ENCODE data around the gene ATP6V1E1. TPM values are rescaled to one million over a fixed set of nuclear protein-coding genes. Genes with fewer than 3 reads are reported as not detected.

Gene ATP6V1E1
- polyA plus RNA-seq (2013, experiment 1 of 2), result 206 TPM
- polyA plus RNA-seq (2013, experiment 2 of 2), result 208 TPM

- DNase-seq, result peak; percentile 98
- Histone ChIP-seq H3K9me3 (ENCODE audit: control insufficient read depth, low read length) (no peaks in the 10 kb centered on the region), H3K27me3 (ENCODE audit: control insufficient read depth in 1 of 2, insufficient read depth in 1 of 2, low read length in 2 of 2) (no peaks in the 10 kb centered on the region), H3K79me1 (replicated peaks; ENCODE audit: low read length, poor library complexity, severe bottlenecking) (peaks cover 5% of the 10 kb centered on the region), H2AK5ac (ENCODE audit: low read length, severe bottlenecking) (peak within 1 kb of the TSS; percentile 70), H3K4me1 (ENCODE audit: control insufficient read depth, insufficient read depth, low read depth, low read length) (peaks cover 10% of the 10 kb centered on the region), H3K36me3 (ENCODE audit: control insufficient read depth in 1 of 2, insufficient read depth in 2 of 2, low read depth in 1 of 2, low read length in 2 of 2) (peaks cover 7 to 20% of the 10 kb centered on the region in 2 experiments), H3K18ac (ENCODE audit: low read depth in 1 of 2, low read length in 2 of 2) (peak within 1 kb of the TSS; percentile 91 to 98), H3K4me3 (ENCODE audit: insufficient read depth in 1 of 2, low read depth in 1 of 2, low read length in 2 of 2) (peak within 1 kb of the TSS; percentile 99 to 100), H2BK120ac (ENCODE audit: low read depth, low read length) (peak within 1 kb of the TSS; percentile 49), H3K9ac (ENCODE audit: low read length) (peak within 1 kb of the TSS; percentile 100), H3K27ac (ENCODE audit: low read length, poor library complexity, severe bottlenecking) (peak within 1 kb of the TSS; percentile 91), H3K14ac (ENCODE audit: low read length in 2 of 2) (peak within 1 kb of the TSS in 1 of 2 experiments; percentile 99), H2BK12ac (ENCODE audit: low read length in 2 of 2) (peak within 1 kb of the TSS in 1 of 2 experiments; percentile 34), H4K8ac (ENCODE audit: low read length) (peak within 1 kb of the TSS; percentile 100), H2BK5ac (ENCODE audit: low read depth, low read length, poor library complexity, severe bottlenecking) (peak within 1 kb of the TSS; percentile 95), H2BK15ac (ENCODE audit: low read depth, poor library complexity, severe bottlenecking) (no peak within 1 kb of the TSS), H3K4me2 (ENCODE audit: low read length, poor library complexity, severe bottlenecking) (peak within 1 kb of the TSS; percentile 85), H2AFZ (ENCODE audit: low read depth, low read length) (no peak within 1 kb of the TSS), H3K23ac (ENCODE audit: low read length in 2 of 2) (peak within 1 kb of the TSS in 1 of 2 experiments; percentile 99), H4K91ac (ENCODE audit: low read length) (peak within 1 kb of the TSS; percentile 96), H3K4ac (ENCODE audit: low read depth in 1 of 2, low read length in 2 of 2) (peak within 1 kb of the TSS; percentile 84 to 97)
- WGBS, result 0% methylated on average over 44 of the region's 45 CpGs
Measured at GRCh38 chr22:17628406-17629172, at the start of gene ATP6V1E1. ATP6V1E1 (minus strand) TSS chr22:17628749; CDS start chr22:17628635, 114 bp downstream.

- Histone ChIP-seq H3K14ac (ENCODE audit: low read length in 2 of 2) (no peak overlapping the region), H3K4ac (ENCODE audit: low read depth in 1 of 2, low read length in 2 of 2) (no peak overlapping the region), H2BK15ac (ENCODE audit: low read depth, poor library complexity, severe bottlenecking) (no peak overlapping the region), H2BK5ac (ENCODE audit: low read depth, low read length, poor library complexity, severe bottlenecking) (no peak overlapping the region), H3K4me1 (ENCODE audit: control insufficient read depth, insufficient read depth, low read depth, low read length) (peaks cover 1% of the 10 kb centered on the region), H3K79me1 (replicated peaks; ENCODE audit: low read length, poor library complexity, severe bottlenecking) (peaks cover 21% of the 10 kb centered on the region), H2AK5ac (ENCODE audit: low read length, severe bottlenecking) (no peak overlapping the region), H3K27ac (ENCODE audit: low read length, poor library complexity, severe bottlenecking) (no peak overlapping the region), H4K8ac (ENCODE audit: low read length) (no peak overlapping the region), H3K27me3 (ENCODE audit: control insufficient read depth in 1 of 2, insufficient read depth in 1 of 2, low read length in 2 of 2) (no peaks in the 10 kb centered on the region), H3K36me3 (ENCODE audit: control insufficient read depth in 1 of 2, insufficient read depth in 2 of 2, low read depth in 1 of 2, low read length in 2 of 2) (peaks cover 4 to 5% of the 10 kb centered on the region in 2 experiments), H2BK120ac (ENCODE audit: low read depth, low read length) (no peak overlapping the region), H3K4me2 (ENCODE audit: low read length, poor library complexity, severe bottlenecking) (no peak overlapping the region), H3K18ac (ENCODE audit: low read depth in 1 of 2, low read length in 2 of 2) (no peak overlapping the region), H3K4me3 (ENCODE audit: insufficient read depth in 1 of 2, low read depth in 1 of 2, low read length in 2 of 2) (no peak overlapping the region), H4K91ac (ENCODE audit: low read length) (no peak overlapping the region), H2BK12ac (ENCODE audit: low read length in 2 of 2) (no peak overlapping the region), H3K9ac (ENCODE audit: low read length) (no peak overlapping the region), H3K23ac (ENCODE audit: low read length in 2 of 2) (no peak overlapping the region), H2AFZ (ENCODE audit: low read depth, low read length) (no peak overlapping the region), H3K9me3 (ENCODE audit: control insufficient read depth, low read length) (no peaks in the 10 kb centered on the region)
- DNase-seq, result no peak
- 100% methylated on average over 1 of the region's 1 CpG for WGBS
Measured at GRCh38 chr22:17675584-17675983, 47.0 kb upstream of the ATP6V1E1 start.

GRCh38 chr22:17674152-17674551 lies 45.6 kb upstream of the ATP6V1E1 start:
- no peak for DNase-seq
- H3K14ac ChIP-seq (ENCODE audit: low read length in 2 of 2), result no peak overlapping the region
- no peak overlapping the region for H3K4me3 ChIP-seq (ENCODE audit: insufficient read depth in 1 of 2, low read depth in 1 of 2, low read length in 2 of 2)
- no peak overlapping the region for H2BK12ac ChIP-seq (ENCODE audit: low read length in 2 of 2)
- H4K8ac ChIP-seq (ENCODE audit: low read length), result no peak overlapping the region
- H3K18ac ChIP-seq (ENCODE audit: low read depth in 1 of 2, low read length in 2 of 2), result no peak overlapping the region
- 98% methylated on average over 6 of the region's 7 CpGs for WGBS
- peaks cover 4 to 14% of the 10 kb centered on the region in 2 experiments for H3K36me3 ChIP-seq (ENCODE audit: control insufficient read depth in 1 of 2, insufficient read depth in 2 of 2, low read depth in 1 of 2, low read length in 2 of 2)
- H2BK5ac ChIP-seq (ENCODE audit: low read depth, low read length, poor library complexity, severe bottlenecking), result no peak overlapping the region
- H3K23ac ChIP-seq (ENCODE audit: low read length in 2 of 2), result no peak overlapping the region
- H2BK15ac ChIP-seq (ENCODE audit: low read depth, poor library complexity, severe bottlenecking), result no peak overlapping the region
- no peak overlapping the region for H2AFZ ChIP-seq (ENCODE audit: low read depth, low read length)
- peaks cover 20% of the 10 kb centered on the region for H3K79me1 ChIP-seq (replicated peaks; ENCODE audit: low read length, poor library complexity, severe bottlenecking)
- H3K9ac ChIP-seq (ENCODE audit: low read length), result no peak overlapping the region
- H3K27me3 ChIP-seq (ENCODE audit: control insufficient read depth in 1 of 2, insufficient read depth in 1 of 2, low read length in 2 of 2), result no peaks in the 10 kb centered on the region
- no peak overlapping the region for H2AK5ac ChIP-seq (ENCODE audit: low read length, severe bottlenecking)
- no peak overlapping the region for H3K4me2 ChIP-seq (ENCODE audit: low read length, poor library complexity, severe bottlenecking)
- H3K4me1 ChIP-seq (ENCODE audit: control insufficient read depth, insufficient read depth, low read depth, low read length), result peaks cover 1% of the 10 kb centered on the region
- no peak overlapping the region for H3K27ac ChIP-seq (ENCODE audit: low read length, poor library complexity, severe bottlenecking)
- no peak overlapping the region for H4K91ac ChIP-seq (ENCODE audit: low read length)
- H3K4ac ChIP-seq (ENCODE audit: low read depth in 1 of 2, low read length in 2 of 2), result no peak overlapping the region
- no peak overlapping the region for H2BK120ac ChIP-seq (ENCODE audit: low read depth, low read length)
- H3K9me3 ChIP-seq (ENCODE audit: control insufficient read depth, low read length), result no peaks in the 10 kb centered on the region

DNA sequence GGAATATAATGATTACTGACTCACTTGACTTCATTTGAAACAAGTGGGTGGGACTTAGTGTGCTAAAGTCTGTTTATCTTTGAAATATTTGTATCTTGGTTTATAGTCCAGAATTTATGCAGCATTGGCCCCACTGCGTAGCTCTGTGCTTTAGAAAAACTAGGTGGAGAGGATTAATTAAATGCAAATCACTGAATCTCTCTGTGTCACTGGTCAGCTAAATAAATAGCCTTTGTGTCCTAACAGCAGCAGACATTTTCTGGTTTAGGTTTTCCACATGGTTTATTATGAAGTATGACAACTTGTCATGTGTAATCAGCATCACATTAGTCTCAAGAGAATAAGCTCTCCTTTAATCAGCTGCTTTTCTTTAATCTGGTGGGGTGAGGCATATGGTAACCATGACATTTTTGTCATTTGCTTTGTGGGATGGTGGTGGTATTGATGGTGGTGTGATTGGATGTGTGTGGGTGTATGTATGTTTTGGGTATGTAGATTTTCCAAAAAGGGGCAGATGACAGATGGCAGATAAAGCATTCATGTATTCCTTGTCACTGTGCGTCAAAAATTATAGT lies 44.0 kb upstream of the ATP6V1E1 start:
- H3K18ac ChIP-seq (ENCODE audit: low read depth in 1 of 2, low read length in 2 of 2), result no peak overlapping the region
- peak; percentile 33 for DNase-seq
- H2BK12ac ChIP-seq (ENCODE audit: low read length in 2 of 2), result no peak overlapping the region
- no peak overlapping the region for H3K9ac ChIP-seq (ENCODE audit: low read length)
- no peak overlapping the region for H2BK15ac ChIP-seq (ENCODE audit: low read depth, poor library complexity, severe bottlenecking)
- H4K8ac ChIP-seq (ENCODE audit: low read length), result no peak overlapping the region
- no peak overlapping the region for H3K4ac ChIP-seq (ENCODE audit: low read depth in 1 of 2, low read length in 2 of 2)
- no peak overlapping the region for H3K27ac ChIP-seq (ENCODE audit: low read length, poor library complexity, severe bottlenecking)
- H3K4me2 ChIP-seq (ENCODE audit: low read length, poor library complexity, severe bottlenecking), result no peak overlapping the region
- peaks cover 19% of the 10 kb centered on the region for H3K79me1 ChIP-seq (replicated peaks; ENCODE audit: low read length, poor library complexity, severe bottlenecking)
- H3K27me3 ChIP-seq (ENCODE audit: control insufficient read depth in 1 of 2, insufficient read depth in 1 of 2, low read length in 2 of 2), result no peaks in the 10 kb centered on the region
- 100% methylated on average over 1 of the region's 2 CpGs for WGBS
- no peak overlapping the region for H3K23ac ChIP-seq (ENCODE audit: low read length in 2 of 2)
- H3K36me3 ChIP-seq (ENCODE audit: control insufficient read depth in 1 of 2, insufficient read depth in 2 of 2, low read depth in 1 of 2, low read length in 2 of 2), result peaks cover 6 to 15% of the 10 kb centered on the region in 2 experiments
- H2AFZ ChIP-seq (ENCODE audit: low read depth, low read length), result no peak overlapping the region
- no peak overlapping the region for H2BK5ac ChIP-seq (ENCODE audit: low read depth, low read length, poor library complexity, severe bottlenecking)
- H3K4me3 ChIP-seq (ENCODE audit: insufficient read depth in 1 of 2, low read depth in 1 of 2, low read length in 2 of 2), result no peak overlapping the region
- H3K9me3 ChIP-seq (ENCODE audit: control insufficient read depth, low read length), result no peaks in the 10 kb centered on the region
- no peak overlapping the region for H3K14ac ChIP-seq (ENCODE audit: low read length in 2 of 2)
- H2BK120ac ChIP-seq (ENCODE audit: low read depth, low read length), result no peak overlapping the region
- peaks cover 1% of the 10 kb centered on the region for H3K4me1 ChIP-seq (ENCODE audit: control insufficient read depth, insufficient read depth, low read depth, low read length)
- H4K91ac ChIP-seq (ENCODE audit: low read length), result no peak overlapping the region
- H2AK5ac ChIP-seq (ENCODE audit: low read length, severe bottlenecking), result no peak overlapping the region

Data from mesenchymal stem cell (in vitro differentiated cells and primary cell).